ENCODE data around the gene KRTAP10-9.

GRCh38 chr21:44615466-44615865, 11.4 kb upstream of the KRTAP10-9 start:
- no peak for TF ChIP-seq CTCF (conservative IDR thresholded peaks at IDR 0.05 in 1 of 2, IDR thresholded peaks at IDR 0.05 in 1 of 2; ENCODE audit: low read depth in 1 of 2, low read length in 2 of 2)
- TF ChIP-seq EZH2 (IDR thresholded peaks at IDR 0.05; ENCODE audit: low read length, missing control alignments) = no peak

Measured in fibroblast of lung (primary cell).